Tibial nerve (tissue), 3 donors: ENCODE measurements around the gene LRGUK.

Experiments
- CTCF ChIP-seq, 5 experiments: fragments of 200-600 bp in 3 of 5; fragments of 450-650 bp in 2 of 5; sonication (generic) in 3 of 5; IDR thresholded peaks; one replicate each; pipeline ENCODE4 v1.5.1; 2016 to 2019; ENCODE audit warnings: antibody characterized with exemption in 5 of 5, mild to moderate bottlenecking in 3 of 5, moderate library complexity in 2 of 5
- POLR2A ChIP-seq, 2 donors: fragments of 450-650 bp; IDR thresholded peaks; one replicate each; pipeline ENCODE4 v1.6.1; 2017; ENCODE audit warnings: antibody characterized with exemption in 2 of 2, mild to moderate bottlenecking in 2 of 2, moderate library complexity in 2 of 2

GRCh38 chr7:134089446-134089845 lies 37.7 kb upstream of the LRGUK start:
- no peak for TF ChIP-seq CTCF (IDR thresholded peaks at IDR 0.05)
- no peak for TF ChIP-seq POLR2A (IDR thresholded peaks at IDR 0.05)
